HG02885 (cell line): Measurements from ENCODE around the gene MCM5.

ENCODE experiments used
- ATAC-seq: cut with Tn5 transposase; IDR thresholded peaks from one replicate; pipeline ENCODE4 v1.9.1; 2021; ENCODE audit warnings: mild to moderate bottlenecking; ENCODE audit not compliant: unreplicated experiment, poor library complexity

The MCM5 gene

GRCh38 chr22:35399114-35399677 lies 744 bp upstream of the MCM5 start:
- ATAC-seq: no peak

- peak; percentile 5 for ATAC-seq
Observed at GRCh38 chr22:35400501-35400790, 506 bp downstream of the MCM5 start.

- ATAC-seq: no peak
Observed at GRCh38 chr22:35401863-35402262, 1.9 kb downstream of the MCM5 start.

- ATAC-seq: no peak
Observed at GRCh38 chr22:35403356-35403755, 3.4 kb downstream of the MCM5 start.

- ATAC-seq: no peak
Observed at GRCh38 chr22:35404176-35404575, 4.2 kb downstream of the MCM5 start.

- ATAC-seq: no peak
Observed at GRCh38 chr22:35406443-35406842, 6.5 kb downstream of the MCM5 start.

GRCh38 chr22:35407362-35407761 lies 7.4 kb downstream of the MCM5 start:
- no peak for ATAC-seq

- peak; percentile 71 for ATAC-seq
Observed at GRCh38 chr22:35409783-35410662, 10.1 kb downstream of the MCM5 start.

GRCh38 chr22:35410663-35411034 lies 10.7 kb downstream of the MCM5 start:
- ATAC-seq: no peak

GRCh38 chr22:35411102-35411501 lies 11.2 kb downstream of the MCM5 start:
- no peak for ATAC-seq

GRCh38 chr22:35413624-35414023 lies 13.7 kb downstream of the MCM5 start:
- no peak for ATAC-seq

- ATAC-seq: no peak
Observed at GRCh38 chr22:35417606-35418005, 17.7 kb downstream of the MCM5 start.

- ATAC-seq: no peak
Observed at GRCh38 chr22:35418088-35418487, 18.1 kb downstream of the MCM5 start.

- ATAC-seq: no peak
Observed at GRCh38 chr22:35418731-35419130, 18.8 kb downstream of the MCM5 start.

GRCh38 chr22:35419756-35420155 lies 19.8 kb downstream of the MCM5 start:
- no peak for ATAC-seq

GRCh38 chr22:35421121-35421520 lies 21.2 kb downstream of the MCM5 start:
- no peak for ATAC-seq

GRCh38 chr22:35422145-35422544 lies 22.2 kb downstream of the MCM5 start:
- no peak for ATAC-seq

GRCh38 chr22:35422936-35423335 lies 23.0 kb downstream of the MCM5 start:
- no peak for ATAC-seq

- no peak for ATAC-seq
Observed at GRCh38 chr22:35424081-35424480, 24.1 kb downstream of the MCM5 start.

GRCh38 chr22:35424761-35425160 lies 24.8 kb downstream of the MCM5 start:
- no peak for ATAC-seq

GRCh38 chr22:35425546-35425945 lies 25.6 kb downstream of the MCM5 start:
- ATAC-seq: no peak
